Ramos (cell line): Measurements from ENCODE around the gene COG7.
"Not testable (repeated sequence)": the region's sequence is repeated elsewhere in the genome, so short reads cannot be mapped to it uniquely, and the experiment has no call there.

Experiments used
- in situ Hi-C: fragments of 300-500 bp; cut with MboI; formaldehyde crosslinking; loops from one replicate; pipeline ENCODE4 v1.14.3; 2022; ENCODE audit warnings: low sequenced_read_pairs; ENCODE audit not compliant: unreplicated experiment

The COG7 gene

GRCh38 chr16:23420011-23420410 is 33.0 kb downstream of the COG7 start:
- in situ Hi-C loops = loop anchor here (10.0 kb wide), 1 partner anchor 105 kb away; no protein-coding TSS in a partner anchor

GRCh38 chr16:23416816-23417215 is 36.2 kb downstream of the COG7 start:
- in situ Hi-C loops = no loop called here

- in situ Hi-C loops = no loop called here
These were observed 38.3 kb downstream of the COG7 start for GRCh38 chr16:23414731-23415130.

GRCh38 chr16:23410176-23410575 is 42.8 kb downstream of the COG7 start:
- in situ Hi-C loops = no loop called here

- in situ Hi-C loops = no loop called here
These were observed 43.5 kb downstream of the COG7 start for GRCh38 chr16:23409522-23409921.

GRCh38 chr16:23408823-23409298 is 44.1 kb downstream of the COG7 start:
- in situ Hi-C loops = no loop called here

GRCh38 chr16:23408242-23408822 is 44.7 kb downstream of the COG7 start:
- in situ Hi-C loops = no loop called here

- in situ Hi-C loops = no loop called here
These were observed 45.4 kb downstream of the COG7 start for GRCh38 chr16:23407436-23408127.

GRCh38 chr16:23406546-23407240 is 46.3 kb downstream of the COG7 start:
- in situ Hi-C loops = no loop called here

GRCh38 chr16:23406024-23406423 is 47.0 kb downstream of the COG7 start:
- in situ Hi-C loops = no loop called here

- in situ Hi-C loops = no loop called here
These were observed 49.4 kb downstream of the COG7 start for GRCh38 chr16:23403547-23403946.

GRCh38 chr16:23402100-23402499 is 50.9 kb downstream of the COG7 start:
- in situ Hi-C loops = no loop called here

- in situ Hi-C loops = no loop called here
These were observed 51.9 kb downstream of the COG7 start for GRCh38 chr16:23401139-23401538.

- in situ Hi-C loops = not testable (repeated sequence)
These were observed 52.5 kb downstream of the COG7 start for GRCh38 chr16:23400447-23400846.

- in situ Hi-C loops = no loop called here
These were observed 53.8 kb downstream of the COG7 start for GRCh38 chr16:23398987-23399805.

GRCh38 chr16:23397464-23397863 is 55.5 kb downstream of the COG7 start:
- in situ Hi-C loops = no loop called here

- in situ Hi-C loops = no loop called here
These were observed 57.3 kb downstream of the COG7 start for GRCh38 chr16:23395732-23396131.

GRCh38 chr16:23394141-23394831 is 58.7 kb downstream of the COG7 start:
- in situ Hi-C loops = no loop called here

GRCh38 chr16:23392223-23392600 is 60.8 kb downstream of the COG7 start:
- in situ Hi-C loops = no loop called here
